ENCODE measurements around the gene HDAC11.

HDAC11 gene

GRCh38 chr3:13532085-13532484, 52.0 kb downstream of the HDAC11 start:
- DNase-seq: no peak
- in situ Hi-C loops (cut with HindIII; ENCODE audit: low pct_ligation_motif_present, low pct_unique_long_range_greater_than_20kb, low sequenced_read_pairs): no loop called here

GRCh38 chr3:13532631-13533030, 52.5 kb downstream of the HDAC11 start:
- no peak for DNase-seq
- in situ Hi-C loops (cut with HindIII; ENCODE audit: low pct_ligation_motif_present, low pct_unique_long_range_greater_than_20kb, low sequenced_read_pairs): no loop called here

- DNase-seq: no peak
- in situ Hi-C loops (cut with HindIII; ENCODE audit: low pct_ligation_motif_present, low pct_unique_long_range_greater_than_20kb, low sequenced_read_pairs): no loop called here
Observed at GRCh38 chr3:13533885-13534301, 53.8 kb downstream of the HDAC11 start.

GRCh38 chr3:13535526-13535875, 55.4 kb downstream of the HDAC11 start:
- no peak for DNase-seq
- in situ Hi-C loops (cut with HindIII; ENCODE audit: low pct_ligation_motif_present, low pct_unique_long_range_greater_than_20kb, low sequenced_read_pairs): no loop called here

GRCh38 chr3:13535905-13536304, 55.8 kb downstream of the HDAC11 start:
- DNase-seq: no peak
- in situ Hi-C loops (cut with HindIII; ENCODE audit: low pct_ligation_motif_present, low pct_unique_long_range_greater_than_20kb, low sequenced_read_pairs): no loop called here

- no peak for DNase-seq
- in situ Hi-C loops (cut with HindIII; ENCODE audit: low pct_ligation_motif_present, low pct_unique_long_range_greater_than_20kb, low sequenced_read_pairs): no loop called here
Observed at GRCh38 chr3:13536432-13536831, 56.3 kb downstream of the HDAC11 start.

GRCh38 chr3:13536832-13537231, 56.7 kb downstream of the HDAC11 start:
- no peak for DNase-seq
- in situ Hi-C loops (cut with HindIII; ENCODE audit: low pct_ligation_motif_present, low pct_unique_long_range_greater_than_20kb, low sequenced_read_pairs): no loop called here

GRCh38 chr3:13537244-13537908, 57.3 kb downstream of the HDAC11 start:
- in situ Hi-C loops (cut with HindIII; ENCODE audit: low pct_ligation_motif_present, low pct_unique_long_range_greater_than_20kb, low sequenced_read_pairs): no loop called here
- DNase-seq: no peak

GRCh38 chr3:13537909-13538296, 57.8 kb downstream of the HDAC11 start:
- in situ Hi-C loops (cut with HindIII; ENCODE audit: low pct_ligation_motif_present, low pct_unique_long_range_greater_than_20kb, low sequenced_read_pairs): no loop called here
- DNase-seq: no peak

- DNase-seq: no peak
- in situ Hi-C loops (cut with HindIII; ENCODE audit: low pct_ligation_motif_present, low pct_unique_long_range_greater_than_20kb, low sequenced_read_pairs): no loop called here
Observed at GRCh38 chr3:13538520-13539291, 58.6 kb downstream of the HDAC11 start.

GRCh38 chr3:13539292-13539638, 59.2 kb downstream of the HDAC11 start:
- in situ Hi-C loops (cut with HindIII; ENCODE audit: low pct_ligation_motif_present, low pct_unique_long_range_greater_than_20kb, low sequenced_read_pairs): no loop called here
- no peak for DNase-seq

GRCh38 chr3:13539671-13540070, 59.6 kb downstream of the HDAC11 start:
- in situ Hi-C loops (cut with HindIII; ENCODE audit: low pct_ligation_motif_present, low pct_unique_long_range_greater_than_20kb, low sequenced_read_pairs): no loop called here
- DNase-seq: no peak

GRCh38 chr3:13540297-13540995, 60.3 kb downstream of the HDAC11 start:
- DNase-seq: no peak
- in situ Hi-C loops (cut with HindIII; ENCODE audit: low pct_ligation_motif_present, low pct_unique_long_range_greater_than_20kb, low sequenced_read_pairs): no loop called here

GRCh38 chr3:13541691-13542090, 61.6 kb downstream of the HDAC11 start:
- in situ Hi-C loops (cut with HindIII; ENCODE audit: low pct_ligation_motif_present, low pct_unique_long_range_greater_than_20kb, low sequenced_read_pairs): no loop called here
- no peak for DNase-seq

GRCh38 chr3:13542142-13542541, 62.0 kb downstream of the HDAC11 start:
- no peak for DNase-seq

GRCh38 chr3:13543253-13543652, 63.1 kb downstream of the HDAC11 start:
- in situ Hi-C loops (cut with HindIII; ENCODE audit: low pct_ligation_motif_present, low pct_unique_long_range_greater_than_20kb, low sequenced_read_pairs): no loop called here
- DNase-seq: no peak

More at GRCh38 chr3:13542142-13542541, 62.0 kb downstream of the HDAC11 start:
- in situ Hi-C loops (cut with HindIII; ENCODE audit: low pct_ligation_motif_present, low pct_unique_long_range_greater_than_20kb, low sequenced_read_pairs): no loop called here

- DNase-seq: no peak
- in situ Hi-C loops (cut with HindIII; ENCODE audit: low pct_ligation_motif_present, low pct_unique_long_range_greater_than_20kb, low sequenced_read_pairs): no loop called here
Observed at GRCh38 chr3:13544293-13544831, 64.3 kb downstream of the HDAC11 start.

GRCh38 chr3:13544951-13545651, 65.0 kb downstream of the HDAC11 start:
- DNase-seq: no peak
- in situ Hi-C loops (cut with HindIII; ENCODE audit: low pct_ligation_motif_present, low pct_unique_long_range_greater_than_20kb, low sequenced_read_pairs): no loop called here

GRCh38 chr3:13545952-13546454, 65.9 kb downstream of the HDAC11 start:
- in situ Hi-C loops (cut with HindIII; ENCODE audit: low pct_ligation_motif_present, low pct_unique_long_range_greater_than_20kb, low sequenced_read_pairs): no loop called here

More at GRCh38 chr3:13545952-13546454, 65.9 kb downstream of the HDAC11 start:
- DNase-seq: no peak
